Common myeloid progenitor, CD34-positive (primary cell): Measurements from ENCODE around the gene OXT.

Experiments
- CTCF ChIA-PET: fragments of 350-600 bp; sonication (Branson Sonifier 250); formaldehyde crosslinking; loops from one replicate; lab custom pipeline; 2021; ENCODE audit warnings: antibody characterized with exemption; lab: Charles Lee
- POLR2A ChIA-PET: fragments of 350-600 bp; sonication (Branson Sonifier 250); formaldehyde crosslinking; loops from one replicate; lab custom pipeline; 2021; ENCODE audit warnings: antibody characterized with exemption; lab: Charles Lee
- DNase-seq, 3 donors: peaks; one replicate each; pipeline versions ENCODE4 v3.0.0 to v3.0.0-alpha.2; 2013
- H3K27ac ChIP-seq, 2 experiments: 1 replicate in 1 of 2; 2 replicates in 1 of 2; pipeline ENCODE4 v1.7.0; 2013; ENCODE audit warnings: inconsistent platforms in 2 of 2, low read length in 2 of 2, mild to moderate bottlenecking in 2 of 2, low read depth in 1 of 2, moderate library complexity in 1 of 2; ENCODE audit not compliant: severe bottlenecking in 2 of 2, insufficient read depth in 1 of 2, poor library complexity in 1 of 2
- H3K27me3 ChIP-seq, 5 experiments: replicated peaks in 2 of 5; 1 replicate in 3 of 5; 2 replicates in 2 of 5; pipeline versions ENCODE4 v1.6.1 to v1.7.0; 2013; ENCODE audit warnings: low read length in 4 of 5, mild to moderate bottlenecking in 2 of 5, moderate library complexity in 2 of 5, inconsistent platforms in 1 of 5; ENCODE audit not compliant: insufficient read depth in 5 of 5, control insufficient read depth in 4 of 5
- H3K36me3 ChIP-seq, 4 experiments: 1 replicate in 2 of 4; 2 replicates in 2 of 4; pipeline versions ENCODE4 v1.6.1 to v1.7.0; 2013; ENCODE audit warnings: low read length in 3 of 4, control low read depth in 1 of 4, mild to moderate bottlenecking in 1 of 4; ENCODE audit not compliant: control insufficient read depth in 4 of 4, insufficient read depth in 4 of 4
- H3K4me1 ChIP-seq, 4 experiments: 1 replicate in 3 of 4; 2 replicates in 1 of 4; pipeline versions ENCODE4 v1.6.1 to v1.7.1; 2013; ENCODE audit warnings: low read length in 3 of 4, mild to moderate bottlenecking in 3 of 4, control low read depth in 1 of 4, inconsistent platforms in 1 of 4, moderate library complexity in 1 of 4; ENCODE audit not compliant: control insufficient read depth in 4 of 4, insufficient read depth in 4 of 4; ENCODE audit errors: control extremely low read depth in 1 of 4
- H3K4me3 ChIP-seq, 7 experiments: 1 replicate in 4 of 7; 2 replicates in 3 of 7; pipeline versions ENCODE4 v1.5.1 to v1.7.0; 2013; ENCODE audit warnings: mild to moderate bottlenecking in 7 of 7, low read length in 6 of 7, moderate library complexity in 6 of 7, inconsistent platforms in 2 of 7, low read depth in 2 of 7, control low read depth in 1 of 7; ENCODE audit not compliant: insufficient read depth in 4 of 7, control insufficient read depth in 1 of 7; ENCODE audit errors: extremely low read depth in 1 of 7
- H3K9me3 ChIP-seq, 5 experiments: 1 replicate in 4 of 5; 2 replicates in 1 of 5; pipeline versions ENCODE4 v1.6.1 to v1.7.1; 2013; ENCODE audit warnings: low read length in 4 of 5, mild to moderate bottlenecking in 2 of 5, inconsistent platforms in 1 of 5, low read depth in 1 of 5, moderate library complexity in 1 of 5; ENCODE audit not compliant: control insufficient read depth in 4 of 5, insufficient read depth in 2 of 5; ENCODE audit errors: control extremely low read depth in 1 of 5
- WGBS: methylation state at CpG from one replicate; pipeline ENCODE4 v1.1.5; 2013; ENCODE audit not compliant: insufficient coverage; 5-methylcytosine and 5-hydroxymethylcytosine counted together

The OXT gene

GRCh38 chr20:3044336-3044965 lies 27.0 kb upstream of the OXT start:
- Histone ChIP-seq H3K27me3 (no peaks in the 10 kb centered on the region), H3K4me3 (peak overlapping the region in 1 of 7 experiments; percentile 90), H3K27ac (no peak overlapping the region), H3K36me3 (peaks cover under 1 to 36% (median 24%) of the 10 kb centered on the region in 4 experiments), H3K4me1 (peaks cover 2 to 31% (median 27%) of the 10 kb centered on the region in 4 experiments), H3K9me3 (no peaks in the 10 kb centered on the region)
- DNase-seq = no peak
- 94% methylated on average over 6 of the region's 8 CpGs for WGBS
- ChIA-PET CTCF (interaction anchor here (1.1 kb wide), 1 partner anchor 22 kb away, joined by 3 read pairs; no protein-coding TSS in a partner anchor), POLR2A (no interaction called here)

- WGBS = under 1% methylated on average over 17 of the region's 24 CpGs
- ChIA-PET POLR2A (interaction anchor here (0.6 kb wide), 1 partner anchor 646 kb away, joined by 6 read pairs; no protein-coding TSS in a partner anchor), CTCF (interaction anchor here (1.1 kb wide), 1 partner anchor 22 kb away, joined by 3 read pairs; no protein-coding TSS in a partner anchor)
- Histone ChIP-seq H3K36me3 (peaks cover 4 to 36% (median 23%) of the 10 kb centered on the region in 4 experiments), H3K9me3 (no peaks in the 10 kb centered on the region), H3K4me3 (peak overlapping the region; percentile 50 to 92 (median 82)), H3K27ac (peak overlapping the region in 1 of 2 experiments; percentile 68), H3K4me1 (peaks cover 2 to 31% (median 27%) of the 10 kb centered on the region in 4 experiments), H3K27me3 (no peaks in the 10 kb centered on the region)
- peak; percentile 42 to 86 (median 86) for DNase-seq
These were observed 26.2 kb upstream of the OXT start for GRCh38 chr20:3045042-3045815.

GRCh38 chr20:3045816-3046676 lies 25.4 kb upstream of the OXT start, which contains the start of gene MRPS26:
MRPS26 (plus strand) TSS chr20:3046052; CDS start chr20:3046069, 17 bp downstream.
- H3K4me3 ChIP-seq = peak within 1 kb of the TSS; percentile 50 to 92 (median 82)
- WGBS = 0% methylated on average over 91 of the region's 104 CpGs
- peak; percentile 74 to 90 (median 86) for DNase-seq
- H3K4me1 ChIP-seq = peaks cover 2 to 31% (median 27%) of the 10 kb centered on the region in 4 experiments
- CTCF ChIA-PET = interaction anchor here (1.0 kb wide), 1 partner anchor 127 kb away, joined by 3 read pairs; no protein-coding TSS in a partner anchor
- H3K36me3 ChIP-seq = peaks cover 4 to 39% (median 22%) of the 10 kb centered on the region in 4 experiments
- H3K9me3 ChIP-seq = no peaks in the 10 kb centered on the region
- no peaks in the 10 kb centered on the region for H3K27me3 ChIP-seq
- POLR2A ChIA-PET = interaction anchor here (0.6 kb wide), 1 partner anchor 645 kb away, joined by 6 read pairs; no protein-coding TSS in a partner anchor
- H3K27ac ChIP-seq = peak within 1 kb of the TSS in 1 of 2 experiments; percentile 68

GRCh38 chr20:3046677-3047462 lies 24.6 kb upstream of the OXT start:
- POLR2A ChIA-PET = no interaction called here
- no peak for DNase-seq
- Histone ChIP-seq H3K27ac (peak overlapping the region in 1 of 2 experiments; percentile 68), H3K4me1 (peaks cover 2 to 31% (median 27%) of the 10 kb centered on the region in 4 experiments), H3K9me3 (no peaks in the 10 kb centered on the region), H3K4me3 (peak overlapping the region; percentile 50 to 92 (median 82)), H3K27me3 (no peaks in the 10 kb centered on the region), H3K36me3 (peaks cover 4 to 36% (median 22%) of the 10 kb centered on the region in 4 experiments)
- WGBS = 40% methylated on average over 32 of the region's 39 CpGs
- CTCF ChIA-PET = interaction anchor here (1.0 to 1.5 kb wide), 2 partner anchors 10 to 126 kb away, joined by 3 to 4 read pairs; no protein-coding TSS in a partner anchor

GRCh38 chr20:3047486-3048419 lies 23.7 kb upstream of the OXT start:
- no peaks in the 10 kb centered on the region for H3K9me3 ChIP-seq
- 94% methylated on average over 12 of the region's 14 CpGs for WGBS
- H3K36me3 ChIP-seq = peaks cover 4 to 36% (median 20%) of the 10 kb centered on the region in 4 experiments
- ChIA-PET POLR2A (no interaction called here), CTCF (interaction anchor here (0.8 to 1.5 kb wide), 3 partner anchors 9 to 267 kb away, joined by 3 to 4 read pairs (median 3); no protein-coding TSS in a partner anchor)
- peak overlapping the region in 1 of 7 experiments; percentile 92 for H3K4me3 ChIP-seq
- DNase-seq = peak; percentile 15 to 61 (median 43)
- H3K27ac ChIP-seq = no peak overlapping the region
- no peaks in the 10 kb centered on the region for H3K27me3 ChIP-seq
- H3K4me1 ChIP-seq = peaks cover 2 to 31% (median 27%) of the 10 kb centered on the region in 4 experiments
